Stimulated activated naive CD4-positive, alpha-beta T cell treated with Interleukin-2 at 50 U/mL for 16 hours (primary cell): ENCODE data around the gene COX4I1.

ENCODE experiments used
- DNase-seq: peaks from one replicate; lab custom pipeline; 2025; lab: John Stamatoyannopoulos, UW

COX4I1 gene

GRCh38 chr16:85799497-85800320, at the start of gene COX4I1, which contains the start of gene EMC8:
COX4I1 (plus strand) TSS chr16:85799695; CDS start chr16:85801206, 1,511 bp downstream.
EMC8 (minus strand) TSS chr16:85799544; CDS start chr16:85799295, 249 bp downstream.
- DNase-seq, result peak; percentile 93

GRCh38 chr16:85749771-85750145, 49.7 kb upstream of the COX4I1 start:
- DNase-seq, result no peak

GRCh38 chr16:85750146-85750826, 49.2 kb upstream of the COX4I1 start:
- no peak for DNase-seq

- no peak for DNase-seq
Measured at GRCh38 chr16:85750827-85751697, 48.4 kb upstream of the COX4I1 start, which contains the start of gene C16orf74. C16orf74 (minus strand) TSS chr16:85751096; CDS start chr16:85735217, 15,879 bp downstream.

- DNase-seq, result no peak
Measured at GRCh38 chr16:85751698-85752501, 47.6 kb upstream of the COX4I1 start.

GRCh38 chr16:85752511-85753420, 46.7 kb upstream of the COX4I1 start:
- DNase-seq, result no peak

GRCh38 chr16:85753559-85753958, 45.9 kb upstream of the COX4I1 start:
- DNase-seq, result no peak

GRCh38 chr16:85753976-85754375, 45.5 kb upstream of the COX4I1 start:
- DNase-seq, result no peak

GRCh38 chr16:85754413-85754812, 45.1 kb upstream of the COX4I1 start:
- no peak for DNase-seq

- DNase-seq, result no peak
Measured at GRCh38 chr16:85755929-85756768, 43.3 kb upstream of the COX4I1 start.

- no peak for DNase-seq
Measured at GRCh38 chr16:85757341-85757822, 42.1 kb upstream of the COX4I1 start.

GRCh38 chr16:85759136-85759535, 40.4 kb upstream of the COX4I1 start:
- DNase-seq, result no peak

- no peak for DNase-seq
Measured at GRCh38 chr16:85759631-85760419, 39.7 kb upstream of the COX4I1 start.

- no peak for DNase-seq
Measured at GRCh38 chr16:85761861-85762260, 37.6 kb upstream of the COX4I1 start.

GRCh38 chr16:85762970-85763369, 36.5 kb upstream of the COX4I1 start:
- DNase-seq, result no peak

- DNase-seq, result no peak
Measured at GRCh38 chr16:85763616-85764015, 35.9 kb upstream of the COX4I1 start.

GRCh38 chr16:85765211-85765610, 34.3 kb upstream of the COX4I1 start:
- DNase-seq, result no peak

- DNase-seq, result no peak
Measured at GRCh38 chr16:85765767-85766166, 33.7 kb upstream of the COX4I1 start.
